ENCODE results near the gene SLC16A10. TPM values are rescaled to one million over a fixed set of nuclear protein-coding genes. Genes with fewer than 3 reads are reported as not detected.
"Not testable (repeated sequence)": the region's sequence is repeated elsewhere in the genome, so short reads cannot be mapped to it uniquely, and the experiment has no call there.

Gene SLC16A10
- total RNA-seq, 1 experiment from 2014 or later = 0.74 TPM

DNA sequence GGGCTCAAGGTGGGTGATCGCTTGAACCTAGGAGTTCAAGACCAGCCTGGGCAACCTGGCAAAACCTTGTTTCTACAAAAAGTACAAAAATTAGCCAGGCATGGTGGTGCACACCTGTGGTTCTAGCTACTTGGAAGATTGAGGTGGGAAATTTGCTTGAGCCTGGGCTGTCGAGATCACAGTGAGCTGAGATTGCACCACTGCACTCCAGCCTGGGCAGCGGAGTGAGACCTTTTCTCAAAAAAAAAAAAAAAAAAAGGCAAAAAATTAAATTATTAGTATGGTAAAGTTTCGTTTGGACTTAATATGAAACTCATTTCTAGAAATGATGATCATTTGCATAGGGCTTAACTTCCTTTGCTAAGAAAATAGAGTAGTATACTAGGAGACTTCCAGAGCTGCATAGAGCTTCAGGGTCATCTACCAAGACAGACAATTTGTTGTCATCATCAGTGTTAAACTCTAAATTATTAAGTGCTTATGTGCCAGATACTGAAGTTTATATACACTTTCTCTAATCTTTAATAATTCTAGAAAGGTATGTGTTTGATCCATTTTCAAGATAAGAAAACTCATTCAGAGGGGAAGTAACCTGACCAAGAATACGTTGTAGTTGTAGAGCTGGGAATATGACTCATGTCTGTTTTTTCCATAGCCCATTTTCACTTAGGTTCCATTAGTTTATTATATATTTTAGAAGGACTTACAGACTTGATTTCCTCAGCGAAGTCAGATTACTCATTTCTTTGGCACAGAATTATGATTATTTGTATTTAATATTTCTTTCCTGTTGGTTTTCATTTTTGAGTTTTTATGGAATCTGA, 84.5 kb downstream of the SLC16A10 start:
- in situ Hi-C loops (cut with HindIII; ENCODE audit: low pct_unique_long_range_greater_than_20kb, low sequenced_read_pairs) = no loop called here
- DNase-seq (ENCODE audit: low read depth) = no peak

DNA sequence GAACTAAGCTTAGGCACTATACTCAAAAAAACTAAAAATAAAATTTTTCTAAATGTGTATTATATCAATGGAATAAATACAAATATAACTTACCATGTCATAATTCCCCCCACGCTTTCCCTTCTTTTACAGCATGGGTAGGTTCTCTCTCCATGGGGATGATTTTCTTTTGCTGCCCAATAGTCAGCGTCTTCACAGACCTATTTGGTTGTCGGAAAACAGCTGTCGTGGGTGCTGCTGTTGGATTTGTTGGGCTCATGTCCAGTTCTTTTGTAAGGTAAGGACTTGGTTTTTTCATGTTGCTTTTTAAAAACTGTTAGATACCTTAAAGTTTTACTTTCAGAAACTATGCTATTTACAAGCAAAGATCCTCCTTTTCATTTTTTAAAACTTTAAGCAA, 85.3 kb downstream of the SLC16A10 start:
- in situ Hi-C loops (cut with HindIII; ENCODE audit: low pct_unique_long_range_greater_than_20kb, low sequenced_read_pairs) = no loop called here
- DNase-seq (ENCODE audit: low read depth) = no peak

DNA sequence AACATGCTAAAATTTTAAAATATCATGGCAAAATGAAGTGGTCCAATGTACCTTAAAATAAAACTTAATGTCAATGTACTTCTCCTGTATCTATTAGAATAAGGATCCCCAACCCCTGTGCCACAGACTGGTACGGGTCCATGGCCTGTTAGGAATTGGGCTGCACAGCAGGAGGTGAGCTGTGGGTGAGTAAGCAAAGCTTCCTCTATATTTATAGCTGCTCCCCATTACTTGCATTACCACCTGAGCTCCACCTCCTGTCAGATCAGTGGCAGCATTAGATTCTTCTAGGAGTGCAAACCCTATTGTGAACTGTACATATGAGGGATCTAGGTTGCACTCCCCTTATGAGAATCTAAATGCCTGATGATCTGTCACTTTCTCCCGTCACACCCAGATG, 86.0 kb downstream of the SLC16A10 start:
- DNase-seq (ENCODE audit: low read depth) = no peak
- in situ Hi-C loops (cut with HindIII; ENCODE audit: low pct_unique_long_range_greater_than_20kb, low sequenced_read_pairs) = no loop called here

DNA sequence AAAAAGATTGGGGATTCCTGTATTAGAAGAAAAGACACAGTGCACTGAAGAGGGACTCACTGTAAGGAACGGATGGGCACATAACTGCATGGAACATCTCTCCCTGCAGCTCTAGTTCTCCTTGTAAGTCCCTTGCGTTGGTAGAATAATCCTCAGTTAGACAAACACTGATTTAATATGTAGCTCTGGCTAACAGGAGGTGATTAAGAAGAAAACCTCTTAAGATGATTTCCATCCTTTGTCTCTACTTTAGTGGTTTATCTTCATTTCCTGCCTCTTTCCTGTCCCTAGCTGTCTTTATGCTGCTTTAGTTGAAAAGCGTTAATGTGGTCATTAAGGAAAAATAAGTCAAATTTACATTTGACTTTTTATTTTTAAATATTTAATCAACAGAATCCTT, 86.6 kb downstream of the SLC16A10 start:
- no peak for DNase-seq (ENCODE audit: low read depth)
- in situ Hi-C loops (cut with HindIII; ENCODE audit: low pct_unique_long_range_greater_than_20kb, low sequenced_read_pairs) = no loop called here

DNA sequence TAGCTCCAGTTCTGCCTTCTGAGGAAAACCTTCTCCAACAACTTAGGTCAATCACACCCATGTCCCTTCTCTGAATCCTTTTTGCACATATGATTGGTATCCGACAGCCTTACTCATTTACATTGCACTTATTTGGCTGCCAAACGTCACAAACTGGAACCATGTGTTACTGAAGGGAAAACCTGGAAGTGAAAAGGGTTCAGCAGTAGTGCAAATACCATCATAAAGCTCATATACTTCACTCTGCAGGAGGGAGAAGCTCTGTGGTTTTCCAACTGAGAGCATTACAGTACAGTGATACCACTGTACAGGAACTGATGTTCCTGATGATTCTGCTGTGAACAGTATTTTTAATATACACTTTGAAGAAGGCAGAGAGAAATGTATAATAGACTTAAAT, 87.8 kb downstream of the SLC16A10 start:
- in situ Hi-C loops (cut with HindIII; ENCODE audit: low pct_unique_long_range_greater_than_20kb, low sequenced_read_pairs) = no loop called here
- no peak for DNase-seq (ENCODE audit: low read depth)

DNA sequence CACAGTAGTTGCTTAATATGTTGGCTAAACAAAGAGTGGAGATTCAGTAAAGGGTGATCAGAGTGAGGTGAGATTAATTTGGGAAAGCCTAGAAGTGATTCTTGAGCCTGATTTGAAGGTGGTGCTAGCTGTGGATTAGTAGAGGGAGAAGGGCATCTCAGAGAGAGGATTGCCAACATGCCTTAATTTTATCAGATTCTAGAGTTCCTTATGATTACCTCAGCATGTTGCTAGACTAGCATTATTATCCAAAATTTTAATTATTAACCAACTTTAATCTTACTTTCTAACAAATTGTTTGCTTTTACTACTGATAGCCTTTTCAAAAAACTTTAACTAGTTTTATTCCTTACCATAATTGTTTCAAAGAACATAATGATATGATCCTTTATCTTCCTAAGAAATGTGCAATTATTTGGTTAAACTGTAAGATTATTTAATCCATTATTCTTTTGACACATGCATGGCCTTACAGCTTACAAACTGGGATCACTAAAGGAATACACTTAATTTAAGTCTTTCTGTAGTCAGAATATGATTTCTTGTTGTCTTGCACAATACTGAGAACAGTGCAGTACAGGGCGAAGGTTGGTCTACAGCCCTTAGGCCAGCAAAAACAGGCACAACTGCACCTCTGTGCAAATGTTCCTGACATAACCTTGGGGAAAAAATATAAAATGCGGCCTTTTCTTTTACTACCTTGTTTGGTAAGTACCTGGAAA, 88.9 kb downstream of the SLC16A10 start:
- in situ Hi-C loops (cut with HindIII; ENCODE audit: low pct_unique_long_range_greater_than_20kb, low sequenced_read_pairs) = no loop called here

DNA sequence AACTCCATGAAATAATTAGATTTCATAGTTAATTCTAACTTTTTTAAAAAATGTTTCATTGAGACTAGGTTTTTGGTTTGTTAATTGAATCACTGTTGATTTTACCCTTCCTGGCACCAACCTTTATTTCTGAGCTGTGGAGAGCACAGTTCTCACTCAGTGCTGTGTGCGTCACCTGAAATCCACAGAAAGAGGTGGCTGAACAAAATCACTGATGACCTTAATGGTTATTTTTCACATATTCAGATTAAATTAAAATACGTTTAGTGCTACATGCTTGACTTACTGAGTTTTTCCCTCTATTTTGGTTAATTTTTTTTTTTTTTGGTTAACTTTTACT, 89.4 kb downstream of the SLC16A10 start:
- in situ Hi-C loops (cut with HindIII; ENCODE audit: low pct_unique_long_range_greater_than_20kb, low sequenced_read_pairs) = no loop called here
- no peak for DNase-seq (ENCODE audit: low read depth)

More for the DNA sequence above, 88.9 kb downstream of the SLC16A10 start:
- no peak for DNase-seq (ENCODE audit: low read depth)

DNA sequence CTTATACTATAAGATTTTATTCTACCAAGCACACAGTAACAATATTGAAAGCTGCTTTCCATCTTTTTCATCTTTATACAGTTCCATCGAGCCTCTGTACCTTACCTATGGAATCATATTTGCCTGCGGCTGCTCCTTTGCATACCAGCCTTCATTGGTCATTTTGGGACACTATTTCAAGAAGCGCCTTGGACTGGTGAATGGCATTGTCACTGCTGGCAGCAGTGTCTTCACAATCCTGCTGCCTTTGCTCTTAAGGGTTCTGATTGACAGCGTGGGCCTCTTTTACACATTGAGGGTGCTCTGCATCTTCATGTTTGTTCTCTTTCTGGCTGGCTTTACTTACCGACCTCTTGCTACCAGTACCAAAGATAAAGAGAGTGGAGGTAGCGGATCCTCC, 89.8 kb downstream of the SLC16A10 start:
- no peak for DNase-seq (ENCODE audit: low read depth)
- in situ Hi-C loops (cut with HindIII; ENCODE audit: low pct_unique_long_range_greater_than_20kb, low sequenced_read_pairs) = no loop called here

DNA sequence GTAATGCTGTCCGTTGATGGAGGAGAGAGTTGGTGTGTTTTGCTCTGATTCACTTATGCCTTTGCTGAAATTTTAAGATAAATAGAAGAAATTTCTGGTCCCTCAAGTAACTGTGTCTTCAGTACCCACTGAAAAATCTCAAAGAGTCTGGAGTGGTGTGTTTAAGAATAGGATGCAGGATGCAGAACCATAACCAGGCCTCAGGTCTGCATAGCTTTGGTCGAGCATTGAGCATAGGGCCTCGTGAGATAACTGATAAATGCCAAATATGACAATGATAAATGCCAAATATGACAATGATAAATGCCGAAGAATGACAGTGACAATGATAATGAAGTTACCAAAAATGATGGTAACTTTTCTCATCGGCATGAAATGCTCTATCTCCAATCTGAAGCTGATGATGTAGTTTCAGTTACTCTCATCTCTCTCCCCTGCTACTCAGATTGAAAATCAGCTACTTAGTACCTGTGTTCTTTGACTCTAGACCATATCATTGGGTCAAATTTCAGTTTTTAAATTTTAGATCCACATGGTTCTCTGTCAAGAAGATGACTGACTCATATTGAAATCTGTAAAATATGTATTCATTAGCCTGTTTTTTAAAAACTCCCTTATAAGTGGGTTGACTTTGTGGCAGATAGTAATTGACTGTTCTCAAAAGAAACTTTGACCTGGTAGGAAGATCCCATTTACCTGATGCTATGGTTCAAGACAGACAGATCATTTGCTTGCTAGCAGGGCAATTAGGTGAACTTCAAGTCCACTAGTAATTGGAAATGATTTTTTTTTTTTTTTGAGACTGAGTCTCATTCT, 96.6 kb downstream of the SLC16A10 start:
- DNase-seq (ENCODE audit: low read depth) = no peak
- in situ Hi-C loops (cut with HindIII; ENCODE audit: low pct_unique_long_range_greater_than_20kb, low sequenced_read_pairs) = no loop called here

DNA sequence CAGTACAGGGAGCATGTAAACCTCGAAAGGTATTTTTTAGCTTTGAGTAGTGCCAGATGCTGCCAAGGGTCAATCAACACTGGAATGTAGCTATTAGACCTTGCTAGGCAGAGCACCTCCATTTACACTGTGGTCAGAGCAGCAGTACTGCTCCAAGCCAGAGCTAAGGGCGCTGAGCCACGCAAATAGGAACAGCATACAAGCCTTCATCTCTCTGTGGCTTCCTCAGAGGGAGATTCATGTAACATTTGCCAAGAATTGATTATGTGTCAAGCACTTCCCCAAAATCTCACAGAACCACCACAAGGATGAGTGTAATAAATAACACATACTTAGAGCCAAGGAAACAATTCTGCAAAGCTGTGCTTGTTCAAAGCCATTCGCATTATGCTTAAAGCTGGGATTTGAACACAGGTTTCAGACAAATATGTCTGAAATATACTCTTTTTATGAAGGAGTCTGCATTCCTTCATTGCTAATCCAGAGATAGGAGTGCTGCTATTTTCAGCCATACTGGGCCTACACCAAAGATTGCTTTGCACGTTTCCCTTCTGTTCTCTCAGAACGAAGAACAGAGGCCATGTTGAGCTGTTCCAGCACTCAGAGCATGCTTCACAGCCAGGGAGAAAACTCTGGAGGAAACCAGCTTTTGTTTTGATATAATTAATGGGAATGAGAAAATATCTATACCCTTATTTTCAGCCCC, 97.7 kb downstream of the SLC16A10 start:
- DNase-seq (ENCODE audit: low read depth) = no peak
- in situ Hi-C loops (cut with HindIII; ENCODE audit: low pct_unique_long_range_greater_than_20kb, low sequenced_read_pairs) = no loop called here

DNA sequence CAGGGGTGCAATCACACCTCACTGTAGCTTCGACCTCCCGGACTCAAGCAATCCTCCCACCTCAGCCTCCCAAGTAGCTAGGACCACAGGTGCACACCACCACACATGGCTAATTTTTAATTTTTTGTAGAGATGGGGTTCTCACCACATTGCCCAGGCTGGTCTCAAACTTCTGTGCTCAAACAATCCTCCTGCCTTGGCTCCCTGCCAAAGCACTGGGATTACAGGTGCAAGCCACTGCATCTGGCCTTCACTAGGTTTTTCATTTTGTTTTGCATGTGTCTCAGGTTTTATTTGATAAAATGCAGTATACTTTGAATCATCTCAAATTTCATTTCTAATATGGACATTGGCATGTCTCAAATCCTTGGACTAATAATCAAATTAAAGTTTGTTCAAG, 98.7 kb downstream of the SLC16A10 start:
- in situ Hi-C loops (cut with HindIII; ENCODE audit: low pct_unique_long_range_greater_than_20kb, low sequenced_read_pairs) = no loop called here
- DNase-seq (ENCODE audit: low read depth) = no peak

DNA sequence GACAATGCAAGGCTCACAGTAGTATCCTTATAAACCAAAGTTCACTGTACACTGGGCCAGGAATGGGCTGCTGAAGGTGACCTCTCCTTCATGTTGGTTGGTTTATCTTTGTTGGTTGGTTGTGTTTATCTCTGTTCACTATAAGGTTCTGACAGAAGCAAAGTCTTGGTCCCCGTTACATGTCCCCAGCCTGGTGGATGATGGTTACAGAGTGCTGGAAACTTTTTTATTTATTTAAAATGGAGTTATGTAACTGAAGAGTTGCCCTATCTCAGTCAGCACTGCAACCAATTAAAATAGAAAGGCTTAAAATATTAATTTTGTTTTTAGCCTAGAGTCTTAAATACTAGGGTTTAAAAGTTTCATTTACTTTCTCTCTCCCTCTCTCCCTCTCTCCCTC, 100.6 kb downstream of the SLC16A10 start:
- in situ Hi-C loops (cut with HindIII; ENCODE audit: low pct_unique_long_range_greater_than_20kb, low sequenced_read_pairs) = no loop called here
- no peak for DNase-seq (ENCODE audit: low read depth)

DNA sequence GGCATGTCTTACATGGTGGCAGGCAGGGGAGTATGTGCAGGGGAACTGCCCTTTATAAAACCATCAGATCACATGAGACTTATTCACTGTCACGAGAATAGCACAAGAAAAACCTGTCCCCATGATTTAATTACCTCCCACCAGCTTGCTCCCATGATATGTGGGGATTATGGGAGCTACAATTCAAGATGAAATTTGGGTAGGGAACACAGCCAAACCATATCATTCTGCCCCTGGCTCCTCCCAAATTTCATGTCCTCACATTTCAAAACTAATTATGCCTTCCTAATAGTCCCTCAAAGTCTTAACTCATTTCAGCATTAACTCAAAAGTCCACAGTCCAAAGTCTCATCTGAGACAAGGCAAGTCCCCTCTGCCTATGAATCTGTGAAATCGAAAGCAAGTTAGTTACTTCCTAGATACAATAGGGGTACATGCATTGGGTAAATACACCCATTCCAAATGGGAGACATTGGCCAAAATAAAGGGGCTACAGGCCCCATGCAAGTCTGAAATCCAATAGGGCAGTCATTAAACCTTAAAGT, 102.4 kb downstream of the SLC16A10 start:
- in situ Hi-C loops (cut with HindIII; ENCODE audit: low pct_unique_long_range_greater_than_20kb, low sequenced_read_pairs); DNase-seq (ENCODE audit: low read depth): not testable (repeated sequence)

DNA sequence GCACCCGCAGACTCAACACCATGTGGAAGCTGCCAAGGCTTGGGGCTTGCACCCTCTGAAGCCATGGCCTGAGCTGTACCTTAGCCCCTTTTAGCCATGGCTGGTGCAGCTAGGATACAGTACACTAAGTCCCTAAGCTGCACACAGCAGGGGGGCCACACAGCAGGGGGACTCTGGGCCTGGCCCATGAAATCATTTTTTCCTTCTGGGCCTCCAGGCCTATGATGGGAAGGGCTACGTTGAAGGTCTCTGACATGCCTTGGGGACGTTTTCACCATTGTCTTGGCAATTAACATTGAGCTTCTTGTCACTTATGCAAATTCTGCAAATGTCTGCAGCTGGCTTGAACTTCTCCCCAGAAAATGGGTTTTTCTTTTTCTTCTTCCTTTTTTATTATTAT, 103.3 kb downstream of the SLC16A10 start:
- in situ Hi-C loops (cut with HindIII; ENCODE audit: low pct_unique_long_range_greater_than_20kb, low sequenced_read_pairs) = no loop called here
- no peak for DNase-seq (ENCODE audit: low read depth)

DNA sequence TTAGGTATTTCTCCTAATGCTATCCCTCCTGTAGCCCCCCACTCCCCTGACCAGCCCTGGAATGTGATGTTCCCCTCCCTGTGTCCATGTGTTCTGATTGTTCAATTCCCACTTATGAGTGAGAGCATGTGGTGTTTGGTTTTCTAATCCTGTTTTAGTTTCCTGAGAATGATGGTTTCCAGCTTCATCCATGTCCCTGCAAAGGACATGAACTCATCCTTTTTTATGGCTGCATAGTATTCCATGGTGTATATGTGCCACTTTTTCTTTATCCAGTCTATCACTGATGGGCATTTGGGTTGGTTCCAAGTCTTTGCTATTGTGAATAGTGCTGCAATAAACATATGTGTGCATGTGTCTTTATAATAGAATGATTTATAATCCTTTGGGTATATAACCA, 103.8 kb downstream of the SLC16A10 start:
- in situ Hi-C loops (cut with HindIII; ENCODE audit: low pct_unique_long_range_greater_than_20kb, low sequenced_read_pairs) = not testable (repeated sequence)

DNA sequence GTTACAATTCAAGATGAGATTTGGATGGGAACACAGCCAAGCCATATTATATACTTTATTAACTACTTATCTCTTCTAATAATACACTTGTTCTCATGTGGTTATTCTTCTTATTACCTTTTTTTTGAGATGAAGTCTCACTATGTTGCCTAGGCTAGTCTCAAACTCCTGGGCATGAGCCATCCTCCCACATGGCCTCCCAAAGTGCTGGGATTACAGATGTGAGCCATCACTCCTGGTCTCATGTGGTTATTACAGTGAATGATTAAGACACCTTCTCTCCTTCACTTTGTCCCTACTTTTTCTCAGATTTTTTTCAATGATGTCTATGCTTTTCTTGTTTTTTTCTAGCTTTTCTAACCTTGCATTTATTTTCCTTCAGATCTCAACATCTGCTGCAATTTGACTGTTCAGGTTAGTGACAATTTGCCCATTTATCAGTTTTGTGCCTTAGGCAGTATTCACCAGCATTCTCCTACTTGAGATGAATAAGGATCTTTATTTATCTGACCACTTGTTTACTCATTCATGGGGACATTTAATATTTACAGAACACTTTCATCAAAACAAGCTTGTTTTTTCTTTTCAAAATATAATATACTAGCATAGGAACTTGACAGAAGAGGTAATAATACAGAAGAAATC, 105.7 kb downstream of the SLC16A10 start:
- in situ Hi-C loops (cut with HindIII; ENCODE audit: low pct_unique_long_range_greater_than_20kb, low sequenced_read_pairs) = no loop called here
- no peak for DNase-seq (ENCODE audit: low read depth)

More for the DNA sequence above, 103.8 kb downstream of the SLC16A10 start:
- not testable (repeated sequence) for DNase-seq (ENCODE audit: low read depth)

DNA sequence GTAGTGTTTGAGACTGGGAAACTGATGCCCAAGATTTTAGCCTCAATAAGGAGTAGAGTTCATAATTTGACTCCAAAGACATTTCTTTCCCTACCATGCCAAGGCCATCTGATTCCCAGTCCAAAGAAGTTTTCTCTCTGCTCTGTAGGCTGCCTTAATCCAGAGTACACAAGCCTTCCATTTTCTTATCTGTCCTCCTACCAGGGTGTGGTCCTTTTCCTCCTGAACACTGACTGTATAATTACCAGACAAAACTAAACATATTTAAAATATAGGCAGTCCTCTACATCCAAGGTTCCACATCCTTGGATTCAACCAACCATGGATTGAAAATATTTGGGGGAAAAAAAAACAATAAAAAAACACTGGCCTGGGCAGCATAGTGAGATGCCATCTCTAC, 108.4 kb downstream of the SLC16A10 start:
- in situ Hi-C loops (cut with HindIII; ENCODE audit: low pct_unique_long_range_greater_than_20kb, low sequenced_read_pairs) = no loop called here
- no peak for DNase-seq (ENCODE audit: low read depth)

DNA sequence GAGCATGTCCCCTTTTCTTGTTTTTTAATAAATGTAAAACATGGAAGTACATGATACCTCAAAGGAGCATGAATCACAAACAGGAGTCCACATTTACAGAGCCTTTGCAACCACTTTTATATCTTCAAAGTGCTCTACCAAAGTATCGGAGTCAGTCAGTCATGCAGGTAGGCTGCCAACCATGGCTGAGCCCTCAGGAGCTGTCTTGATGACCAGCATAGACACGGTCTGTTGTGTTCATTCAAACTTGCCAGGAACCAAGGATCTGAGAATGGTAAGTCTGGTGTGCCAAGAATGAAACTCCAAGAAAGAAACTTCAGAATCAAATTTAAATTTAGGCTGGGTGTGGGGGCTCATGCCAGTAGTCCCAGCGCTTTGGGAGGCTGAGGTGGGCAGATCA, 111.5 kb downstream of the SLC16A10 start:
- in situ Hi-C loops (cut with HindIII; ENCODE audit: low pct_unique_long_range_greater_than_20kb, low sequenced_read_pairs) = no loop called here
- no peak for DNase-seq (ENCODE audit: low read depth)

Data from Caki2 (cell line).